Measurements from ENCODE around the gene TLL2.

DNA sequence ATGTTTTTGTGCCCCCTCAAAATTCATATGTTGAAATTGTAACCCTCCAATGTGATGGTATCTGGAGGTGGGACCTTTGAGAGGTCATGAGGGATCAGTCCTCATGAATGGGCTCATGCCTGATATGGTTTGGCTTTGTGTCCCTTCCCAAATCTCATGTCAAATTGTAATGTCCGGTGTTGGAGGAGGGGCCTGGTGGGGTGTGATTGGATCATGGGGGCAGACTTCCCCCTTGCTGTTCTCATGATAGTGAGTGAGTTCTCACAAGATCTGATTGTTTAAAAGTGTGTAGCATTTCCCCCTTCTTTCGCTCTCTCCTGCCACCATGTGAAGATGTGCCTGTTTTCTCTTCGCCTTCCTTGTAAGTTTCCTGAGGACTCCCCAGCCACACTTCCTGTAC lies 53.4 kb downstream of the TLL2 start:
- TF ChIP-seq, protein P1, sequence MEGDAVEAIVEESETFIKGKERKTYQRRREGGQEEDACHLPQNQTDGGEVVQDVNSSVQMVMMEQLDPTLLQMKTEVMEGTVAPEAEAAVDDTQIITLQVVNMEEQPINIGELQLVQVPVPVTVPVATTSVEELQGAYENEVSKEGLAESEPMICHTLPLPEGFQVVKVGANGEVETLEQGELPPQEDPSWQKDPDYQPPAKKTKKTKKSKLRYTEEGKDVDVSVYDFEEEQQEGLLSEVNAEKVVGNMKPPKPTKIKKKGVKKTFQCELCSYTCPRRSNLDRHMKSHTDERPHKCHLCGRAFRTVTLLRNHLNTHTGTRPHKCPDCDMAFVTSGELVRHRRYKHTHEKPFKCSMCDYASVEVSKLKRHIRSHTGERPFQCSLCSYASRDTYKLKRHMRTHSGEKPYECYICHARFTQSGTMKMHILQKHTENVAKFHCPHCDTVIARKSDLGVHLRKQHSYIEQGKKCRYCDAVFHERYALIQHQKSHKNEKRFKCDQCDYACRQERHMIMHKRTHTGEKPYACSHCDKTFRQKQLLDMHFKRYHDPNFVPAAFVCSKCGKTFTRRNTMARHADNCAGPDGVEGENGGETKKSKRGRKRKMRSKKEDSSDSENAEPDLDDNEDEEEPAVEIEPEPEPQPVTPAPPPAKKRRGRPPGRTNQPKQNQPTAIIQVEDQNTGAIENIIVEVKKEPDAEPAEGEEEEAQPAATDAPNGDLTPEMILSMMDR (conservative IDR thresholded peaks at IDR 0.05; ENCODE audit: low read depth in 2 of 2) = no peak
- TF ChIP-seq EZH2phosphoT487 (IDR thresholded peaks at IDR 0.05; ENCODE audit: unreplicated experiment) (no peak), POLR2AphosphoS5 (IDR thresholded peaks at IDR 0.05; ENCODE audit: low read depth) (no peak), NANOG (IDR thresholded peaks at IDR 0.05; ENCODE audit: borderline replicate concordance) (no peak), ZNF462 (CRISPR knock-in tag; IDR thresholded peaks at IDR 0.05) (no peak), ZNF331 (CRISPR knock-in tag; IDR thresholded peaks at IDR 0.05; ENCODE audit: low read depth) (no peak), EZH2 (IDR thresholded peaks at IDR 0.05; ENCODE audit: low read depth, unreplicated experiment) (no peak), ZNF114 (CRISPR knock-in tag; IDR thresholded peaks at IDR 0.05) (no peak), CREB1 (CRISPR knock-in tag; IDR thresholded peaks at IDR 0.05; ENCODE audit: low read depth) (no peak), JUNB (IDR thresholded peaks at IDR 0.05; ENCODE audit: unreplicated experiment) (no peak)
- TF ChIP-seq, protein P2, sequence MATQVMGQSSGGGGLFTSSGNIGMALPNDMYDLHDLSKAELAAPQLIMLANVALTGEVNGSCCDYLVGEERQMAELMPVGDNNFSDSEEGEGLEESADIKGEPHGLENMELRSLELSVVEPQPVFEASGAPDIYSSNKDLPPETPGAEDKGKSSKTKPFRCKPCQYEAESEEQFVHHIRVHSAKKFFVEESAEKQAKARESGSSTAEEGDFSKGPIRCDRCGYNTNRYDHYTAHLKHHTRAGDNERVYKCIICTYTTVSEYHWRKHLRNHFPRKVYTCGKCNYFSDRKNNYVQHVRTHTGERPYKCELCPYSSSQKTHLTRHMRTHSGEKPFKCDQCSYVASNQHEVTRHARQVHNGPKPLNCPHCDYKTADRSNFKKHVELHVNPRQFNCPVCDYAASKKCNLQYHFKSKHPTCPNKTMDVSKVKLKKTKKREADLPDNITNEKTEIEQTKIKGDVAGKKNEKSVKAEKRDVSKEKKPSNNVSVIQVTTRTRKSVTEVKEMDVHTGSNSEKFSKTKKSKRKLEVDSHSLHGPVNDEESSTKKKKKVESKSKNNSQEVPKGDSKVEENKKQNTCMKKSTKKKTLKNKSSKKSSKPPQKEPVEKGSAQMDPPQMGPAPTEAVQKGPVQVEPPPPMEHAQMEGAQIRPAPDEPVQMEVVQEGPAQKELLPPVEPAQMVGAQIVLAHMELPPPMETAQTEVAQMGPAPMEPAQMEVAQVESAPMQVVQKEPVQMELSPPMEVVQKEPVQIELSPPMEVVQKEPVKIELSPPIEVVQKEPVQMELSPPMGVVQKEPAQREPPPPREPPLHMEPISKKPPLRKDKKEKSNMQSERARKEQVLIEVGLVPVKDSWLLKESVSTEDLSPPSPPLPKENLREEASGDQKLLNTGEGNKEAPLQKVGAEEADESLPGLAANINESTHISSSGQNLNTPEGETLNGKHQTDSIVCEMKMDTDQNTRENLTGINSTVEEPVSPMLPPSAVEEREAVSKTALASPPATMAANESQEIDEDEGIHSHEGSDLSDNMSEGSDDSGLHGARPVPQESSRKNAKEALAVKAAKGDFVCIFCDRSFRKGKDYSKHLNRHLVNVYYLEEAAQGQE (IDR thresholded peaks at IDR 0.05; ENCODE audit: unreplicated experiment) = no peak
- TF ChIP-seq, protein P3, sequence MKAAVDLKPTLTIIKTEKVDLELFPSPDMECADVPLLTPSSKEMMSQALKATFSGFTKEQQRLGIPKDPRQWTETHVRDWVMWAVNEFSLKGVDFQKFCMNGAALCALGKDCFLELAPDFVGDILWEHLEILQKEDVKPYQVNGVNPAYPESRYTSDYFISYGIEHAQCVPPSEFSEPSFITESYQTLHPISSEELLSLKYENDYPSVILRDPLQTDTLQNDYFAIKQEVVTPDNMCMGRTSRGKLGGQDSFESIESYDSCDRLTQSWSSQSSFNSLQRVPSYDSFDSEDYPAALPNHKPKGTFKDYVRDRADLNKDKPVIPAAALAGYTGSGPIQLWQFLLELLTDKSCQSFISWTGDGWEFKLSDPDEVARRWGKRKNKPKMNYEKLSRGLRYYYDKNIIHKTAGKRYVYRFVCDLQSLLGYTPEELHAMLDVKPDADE (IDR thresholded peaks at IDR 0.05) = no peak
